ENCODE data around the gene PRRX2.

Gene PRRX2

DNA sequence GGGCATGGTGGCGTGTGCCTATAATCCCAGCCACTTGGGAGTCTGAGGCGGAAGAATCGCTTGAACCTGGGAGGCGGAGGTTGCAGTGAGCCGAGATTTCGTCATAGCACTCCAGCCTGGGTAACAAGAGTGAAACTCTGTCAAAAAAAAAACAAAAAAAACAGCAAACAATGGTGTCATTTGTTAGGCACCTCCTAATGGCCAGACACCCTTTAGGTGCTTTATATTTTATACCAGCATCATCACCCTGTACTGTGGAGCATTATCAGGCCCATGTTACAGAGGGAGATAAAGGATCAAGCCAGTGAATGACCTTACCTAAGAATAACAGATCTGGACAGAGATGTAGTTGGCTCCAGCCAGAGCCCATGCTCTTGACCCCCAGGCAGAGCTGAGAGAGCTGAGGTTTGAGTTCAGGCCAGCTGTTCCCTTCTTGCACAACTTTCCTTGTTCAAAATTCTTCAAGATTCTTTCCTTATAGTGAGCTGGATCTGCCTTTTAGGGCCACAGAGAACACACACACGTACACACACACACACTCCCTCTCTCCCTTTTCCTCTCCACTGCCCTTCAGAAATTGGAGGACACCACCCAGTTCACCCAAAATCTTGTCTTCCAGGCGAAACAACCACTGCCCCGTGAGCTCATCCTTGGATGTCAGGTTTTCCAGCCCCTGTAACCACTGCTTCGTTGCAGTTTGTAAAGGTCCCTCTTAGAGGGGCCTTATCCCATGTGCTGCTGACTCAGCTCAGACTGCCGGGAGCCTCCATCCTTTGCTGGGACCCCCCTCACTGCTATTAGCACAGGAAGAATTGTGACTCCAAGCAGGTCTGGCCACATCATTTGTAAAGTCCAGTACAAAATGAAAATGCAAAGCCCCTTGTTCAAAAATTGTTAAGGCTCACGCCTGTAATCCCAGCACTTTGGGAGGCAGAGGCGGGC is 97.8 kb downstream of the PRRX2 start:
- DNase-seq, result no peak

- no peak for DNase-seq
These were observed 100.4 kb downstream of the PRRX2 start for GRCh38 chr9:129765764-129766317.

- DNase-seq, result no peak
These were observed 103.0 kb downstream of the PRRX2 start for GRCh38 chr9:129768486-129768885.

GRCh38 chr9:129769669-129770068 is 104.2 kb downstream of the PRRX2 start:
- no peak for DNase-seq

- DNase-seq, result no peak
These were observed 105.3 kb downstream of the PRRX2 start for GRCh38 chr9:129770741-129771140.
